ENCODE measurements around the gene NHSL2. TPM values are rescaled to one million over a fixed set of nuclear protein-coding genes. Genes with fewer than 3 reads are reported as not detected.

NHSL2 gene
- total and polyA plus RNA-seq, 2 of the 13 experiments (the other 11 are each of a cell fraction or from before 2014, with no cell fraction given) = not detected

GRCh38 chrX:72181178-72182125 is 270.8 kb downstream of the NHSL2 start, which contains the start of gene PIN4 (continued):
- TF ChIP-seq, protein P1, sequence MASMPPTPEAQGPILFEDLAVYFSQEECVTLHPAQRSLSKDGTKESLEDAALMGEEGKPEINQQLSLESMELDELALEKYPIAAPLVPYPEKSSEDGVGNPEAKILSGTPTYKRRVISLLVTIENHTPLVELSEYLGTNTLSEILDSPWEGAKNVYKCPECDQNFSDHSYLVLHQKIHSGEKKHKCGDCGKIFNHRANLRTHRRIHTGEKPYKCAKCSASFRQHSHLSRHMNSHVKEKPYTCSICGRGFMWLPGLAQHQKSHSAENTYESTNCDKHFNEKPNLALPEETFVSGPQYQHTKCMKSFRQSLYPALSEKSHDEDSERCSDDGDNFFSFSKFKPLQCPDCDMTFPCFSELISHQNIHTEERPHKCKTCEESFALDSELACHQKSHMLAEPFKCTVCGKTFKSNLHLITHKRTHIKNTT (CRISPR knock-in tag; IDR thresholded peaks at IDR 0.05) = no peak
- no peak for TF ChIP-seq TIGD3 (CRISPR knock-in tag; IDR thresholded peaks at IDR 0.05; ENCODE audit: borderline replicate concordance)
- no peak for TF ChIP-seq NFRKB (IDR thresholded peaks at IDR 0.05)
- no peak for TF ChIP-seq NR1H2 (CRISPR knock-in tag; IDR thresholded peaks at IDR 0.05; ENCODE audit: borderline replicate concordance, low read depth)
- TF ChIP-seq ZFP91 (CRISPR knock-in tag; IDR thresholded peaks at IDR 0.05; ENCODE audit: borderline replicate concordance) = peak; percentile 47; the same call in 1 of the 2 replicates
- TF ChIP-seq, protein P2, sequence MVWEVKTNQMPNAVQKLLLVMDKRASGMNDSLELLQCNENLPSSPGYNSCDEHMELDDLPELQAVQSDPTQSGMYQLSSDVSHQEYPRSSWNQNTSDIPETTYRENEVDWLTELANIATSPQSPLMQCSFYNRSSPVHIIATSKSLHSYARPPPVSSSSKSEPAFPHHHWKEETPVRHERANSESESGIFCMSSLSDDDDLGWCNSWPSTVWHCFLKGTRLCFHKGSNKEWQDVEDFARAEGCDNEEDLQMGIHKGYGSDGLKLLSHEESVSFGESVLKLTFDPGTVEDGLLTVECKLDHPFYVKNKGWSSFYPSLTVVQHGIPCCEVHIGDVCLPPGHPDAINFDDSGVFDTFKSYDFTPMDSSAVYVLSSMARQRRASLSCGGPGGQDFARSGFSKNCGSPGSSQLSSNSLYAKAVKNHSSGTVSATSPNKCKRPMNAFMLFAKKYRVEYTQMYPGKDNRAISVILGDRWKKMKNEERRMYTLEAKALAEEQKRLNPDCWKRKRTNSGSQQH (CRISPR knock-in tag; IDR thresholded peaks at IDR 0.05; ENCODE audit: low read depth) = no peak
- TF ChIP-seq ZFP36L1 (CRISPR knock-in tag; IDR thresholded peaks at IDR 0.05) = no peak
- TF ChIP-seq GTF2F1 (IDR thresholded peaks at IDR 0.05; ENCODE audit: low read length) = no peak
- TF ChIP-seq ARHGAP35 (CRISPR knock-in tag; IDR thresholded peaks at IDR 0.05; ENCODE audit: borderline replicate concordance) = no peak
- TF ChIP-seq TFDP1 (CRISPR knock-in tag; IDR thresholded peaks at IDR 0.05; ENCODE audit: borderline replicate concordance) = no peak; the same call in 1 of the 2 replicates
- TF ChIP-seq ZNF383 (CRISPR knock-in tag; IDR thresholded peaks at IDR 0.05; ENCODE audit: borderline replicate concordance) = no peak
- TF ChIP-seq, protein P3, sequence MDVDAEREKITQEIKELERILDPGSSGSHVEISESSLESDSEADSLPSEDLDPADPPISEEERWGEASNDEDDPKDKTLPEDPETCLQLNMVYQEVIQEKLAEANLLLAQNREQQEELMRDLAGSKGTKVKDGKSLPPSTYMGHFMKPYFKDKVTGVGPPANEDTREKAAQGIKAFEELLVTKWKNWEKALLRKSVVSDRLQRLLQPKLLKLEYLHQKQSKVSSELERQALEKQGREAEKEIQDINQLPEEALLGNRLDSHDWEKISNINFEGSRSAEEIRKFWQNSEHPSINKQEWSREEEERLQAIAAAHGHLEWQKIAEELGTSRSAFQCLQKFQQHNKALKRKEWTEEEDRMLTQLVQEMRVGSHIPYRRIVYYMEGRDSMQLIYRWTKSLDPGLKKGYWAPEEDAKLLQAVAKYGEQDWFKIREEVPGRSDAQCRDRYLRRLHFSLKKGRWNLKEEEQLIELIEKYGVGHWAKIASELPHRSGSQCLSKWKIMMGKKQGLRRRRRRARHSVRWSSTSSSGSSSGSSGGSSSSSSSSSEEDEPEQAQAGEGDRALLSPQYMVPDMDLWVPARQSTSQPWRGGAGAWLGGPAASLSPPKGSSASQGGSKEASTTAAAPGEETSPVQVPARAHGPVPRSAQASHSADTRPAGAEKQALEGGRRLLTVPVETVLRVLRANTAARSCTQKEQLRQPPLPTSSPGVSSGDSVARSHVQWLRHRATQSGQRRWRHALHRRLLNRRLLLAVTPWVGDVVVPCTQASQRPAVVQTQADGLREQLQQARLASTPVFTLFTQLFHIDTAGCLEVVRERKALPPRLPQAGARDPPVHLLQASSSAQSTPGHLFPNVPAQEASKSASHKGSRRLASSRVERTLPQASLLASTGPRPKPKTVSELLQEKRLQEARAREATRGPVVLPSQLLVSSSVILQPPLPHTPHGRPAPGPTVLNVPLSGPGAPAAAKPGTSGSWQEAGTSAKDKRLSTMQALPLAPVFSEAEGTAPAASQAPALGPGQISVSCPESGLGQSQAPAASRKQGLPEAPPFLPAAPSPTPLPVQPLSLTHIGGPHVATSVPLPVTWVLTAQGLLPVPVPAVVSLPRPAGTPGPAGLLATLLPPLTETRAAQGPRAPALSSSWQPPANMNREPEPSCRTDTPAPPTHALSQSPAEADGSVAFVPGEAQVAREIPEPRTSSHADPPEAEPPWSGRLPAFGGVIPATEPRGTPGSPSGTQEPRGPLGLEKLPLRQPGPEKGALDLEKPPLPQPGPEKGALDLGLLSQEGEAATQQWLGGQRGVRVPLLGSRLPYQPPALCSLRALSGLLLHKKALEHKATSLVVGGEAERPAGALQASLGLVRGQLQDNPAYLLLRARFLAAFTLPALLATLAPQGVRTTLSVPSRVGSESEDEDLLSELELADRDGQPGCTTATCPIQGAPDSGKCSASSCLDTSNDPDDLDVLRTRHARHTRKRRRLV (CRISPR knock-in tag; IDR thresholded peaks at IDR 0.05) = no peak
- no peak for TF ChIP-seq BRD4 (CRISPR knock-in tag; IDR thresholded peaks at IDR 0.05)
- no peak for TF ChIP-seq ZNF230 (CRISPR knock-in tag; IDR thresholded peaks at IDR 0.05)
- TF ChIP-seq ZMYM4 (CRISPR knock-in tag; IDR thresholded peaks at IDR 0.05) = 0 out of 2 replicates have a peak, but pooled peaks have one; percentile 51
- TF ChIP-seq ZNF644 (CRISPR knock-in tag; IDR thresholded peaks at IDR 0.05; ENCODE audit: low read depth) = no peak

Measured in HepG2 (cell line).